ENCODE measurements around the gene CHD9.

- TF ChIP-seq POLR2A (IDR thresholded peaks at IDR 0.05) (no peak), CTCF (IDR thresholded peaks at IDR 0.05) (no peak)
Observed at GRCh38 chr16:53154513-53154912, 99.7 kb downstream of the CHD9 start.
